CD4-positive, alpha-beta T cell treated with Interleukin-2 at 100 ng/mL for 4 hours (primary cell): ENCODE data around the gene ZSWIM1.
"Not testable (repeated sequence)": the region's sequence is repeated elsewhere in the genome, so short reads cannot be mapped to it uniquely, and the experiment has no call there.

Experiments
- DNase-seq: peaks from one replicate; pipeline ENCODE4 v3.0.0-alpha.2; 2020; ENCODE audit warnings: low spot score

Gene ZSWIM1

DNA sequence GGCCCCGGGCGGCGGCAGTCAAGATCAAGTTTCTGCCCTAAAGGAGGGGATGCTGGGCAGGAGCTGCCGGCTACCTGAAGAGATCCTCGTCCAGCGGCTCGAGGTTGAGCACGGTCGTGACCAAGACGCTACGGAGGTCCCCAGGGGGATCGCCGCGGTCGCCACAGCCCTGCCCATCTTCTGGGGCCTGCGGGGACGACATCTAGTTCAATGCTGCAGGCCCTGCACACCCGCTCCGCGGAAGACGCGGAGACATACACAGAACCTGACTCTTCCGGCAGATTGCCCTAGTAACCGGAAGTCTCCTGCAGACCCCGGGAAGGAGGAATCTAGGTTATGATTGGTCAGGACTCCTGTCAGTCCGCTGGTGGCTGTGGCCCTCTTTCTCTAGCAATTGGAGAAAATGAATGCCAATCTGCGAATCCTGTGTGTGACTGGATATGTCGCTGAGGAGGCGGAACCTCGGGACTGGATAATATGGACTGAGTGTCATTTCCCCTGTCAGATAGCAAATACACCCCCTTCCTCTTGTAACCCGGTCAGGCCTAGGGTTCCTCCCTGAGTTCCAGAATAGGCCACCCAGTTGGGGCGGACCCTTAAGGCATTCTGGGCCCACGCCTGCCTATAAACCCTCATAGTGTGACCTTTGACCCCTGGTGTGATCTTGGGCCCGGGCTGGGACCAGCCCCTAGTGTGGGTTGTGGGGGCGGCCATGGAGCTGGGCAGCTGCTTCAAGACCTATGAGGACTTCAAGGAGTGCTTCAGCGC, 23.7 kb upstream of the ZSWIM1 start, which contains the start of the genes ACOT8 and ZSWIM3:
Gene ACOT8 (minus strand): TSS at position 279 of the 768 bp plus-strand sequence. CDS start 77 bp downstream, at position 202.
Gene ZSWIM3 (plus strand): TSS at position 501 of the 768 bp plus-strand sequence. CDS start 212 bp downstream, at position 713.
- DNase-seq, result peak; percentile 100

DNA sequence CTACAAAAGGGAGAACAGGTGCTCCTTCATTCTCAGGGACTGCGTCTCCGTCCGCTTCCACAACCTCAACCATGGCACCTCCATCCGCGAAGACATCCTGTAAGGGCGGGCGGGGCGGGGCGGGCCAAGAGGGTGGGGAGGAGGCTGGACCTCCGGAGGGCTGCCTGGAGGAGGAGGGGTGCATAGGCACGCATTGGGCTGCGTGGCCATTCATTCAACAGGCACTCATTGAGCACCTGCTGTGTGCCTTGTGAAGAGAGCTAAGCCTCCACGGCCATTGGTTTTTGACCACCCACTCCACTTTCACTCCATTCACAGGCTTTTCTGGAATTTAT, 23.2 kb upstream of the ZSWIM1 start:
- DNase-seq, result no peak

DNA sequence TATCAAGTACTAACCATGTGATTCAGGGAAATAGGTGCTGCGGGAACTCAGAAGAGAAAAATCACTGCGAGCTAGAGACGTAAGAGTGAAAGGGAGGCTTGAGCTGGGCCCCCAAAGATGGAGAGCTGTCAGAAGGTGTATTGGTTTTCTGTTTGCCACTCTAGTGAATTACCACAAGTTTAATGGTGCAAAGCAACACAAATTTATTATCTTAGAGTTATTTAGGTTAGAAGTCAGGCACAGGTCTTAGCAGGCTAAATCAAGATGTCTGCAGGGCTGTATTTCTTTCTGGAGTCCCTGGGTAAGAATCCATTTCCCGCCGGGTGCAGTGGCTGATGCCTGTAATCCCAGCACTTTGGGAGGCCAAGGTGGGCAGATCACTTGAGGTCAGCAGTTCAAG, 21.1 kb upstream of the ZSWIM1 start:
- DNase-seq, result no peak

DNA sequence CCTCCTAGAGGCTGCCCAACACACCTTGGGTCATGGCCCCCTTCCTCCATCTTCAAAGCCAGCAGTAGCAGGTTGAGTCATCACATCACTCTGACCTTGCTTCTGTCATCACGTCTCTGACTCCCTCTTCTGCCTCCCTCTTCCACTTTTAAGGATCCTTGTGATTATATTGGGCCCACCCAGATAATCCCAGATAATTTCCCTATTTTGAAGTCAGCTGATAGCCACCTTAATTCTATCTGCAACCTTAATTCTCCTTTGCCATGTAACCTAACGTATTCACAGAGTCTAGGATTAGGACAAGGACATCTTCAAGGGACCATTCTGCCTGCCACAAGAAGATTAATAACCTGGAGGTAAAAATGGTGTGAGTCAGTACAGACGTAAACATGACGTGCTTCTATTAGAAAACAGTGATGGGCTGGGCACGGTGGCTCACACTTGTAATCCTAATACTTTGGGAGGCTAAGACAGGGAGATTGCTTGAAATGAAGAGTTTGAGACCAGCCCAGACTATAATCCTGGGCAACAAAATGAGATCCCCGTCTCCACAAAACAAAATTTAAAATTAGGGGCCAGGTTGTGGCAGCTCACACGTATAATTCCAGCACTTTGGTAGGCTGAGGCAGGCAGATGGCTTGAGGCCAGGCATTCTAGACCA, 20.3 kb upstream of the ZSWIM1 start:
- DNase-seq, result no peak

DNA sequence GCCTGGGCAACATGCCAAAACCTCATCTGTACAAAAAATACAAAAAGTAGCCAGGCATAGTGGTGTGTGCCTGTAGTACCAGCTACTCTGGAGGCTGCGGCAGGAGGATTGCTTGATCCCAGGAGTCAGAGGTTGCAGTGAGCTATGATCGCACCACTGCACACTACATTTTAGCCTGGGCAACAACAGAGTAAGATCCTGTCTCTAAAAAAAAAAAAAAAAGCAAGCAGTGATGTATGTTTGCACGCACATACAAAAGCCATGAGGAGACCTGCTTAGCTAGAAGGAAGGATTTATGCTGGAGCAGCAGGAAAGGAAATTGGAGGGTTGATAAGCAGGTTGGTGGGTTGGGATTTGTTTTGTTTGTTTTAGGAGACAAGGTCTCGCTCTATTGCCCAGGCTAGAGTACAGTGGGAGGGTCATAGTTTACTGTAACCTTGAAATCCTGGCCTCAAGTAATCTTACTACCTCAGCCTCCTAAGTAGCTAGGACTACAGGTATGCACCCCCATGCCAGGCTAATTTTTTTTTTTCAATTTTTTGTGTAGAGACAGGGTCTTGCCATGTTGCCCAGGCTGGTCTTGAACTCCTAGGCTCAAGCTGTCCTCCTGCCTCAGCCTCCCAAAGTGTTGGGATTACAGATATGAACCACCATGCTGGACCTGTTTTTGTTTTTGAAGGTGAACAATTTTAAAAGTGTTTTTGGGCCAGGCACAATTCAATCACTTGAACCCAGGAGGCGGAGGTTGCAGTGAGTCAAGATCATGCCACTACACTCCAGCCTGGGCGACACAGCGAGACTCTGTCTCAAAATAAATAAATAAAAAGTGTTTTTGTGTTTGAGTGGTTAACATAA, 19.6 kb upstream of the ZSWIM1 start:
- no peak for DNase-seq

DNA sequence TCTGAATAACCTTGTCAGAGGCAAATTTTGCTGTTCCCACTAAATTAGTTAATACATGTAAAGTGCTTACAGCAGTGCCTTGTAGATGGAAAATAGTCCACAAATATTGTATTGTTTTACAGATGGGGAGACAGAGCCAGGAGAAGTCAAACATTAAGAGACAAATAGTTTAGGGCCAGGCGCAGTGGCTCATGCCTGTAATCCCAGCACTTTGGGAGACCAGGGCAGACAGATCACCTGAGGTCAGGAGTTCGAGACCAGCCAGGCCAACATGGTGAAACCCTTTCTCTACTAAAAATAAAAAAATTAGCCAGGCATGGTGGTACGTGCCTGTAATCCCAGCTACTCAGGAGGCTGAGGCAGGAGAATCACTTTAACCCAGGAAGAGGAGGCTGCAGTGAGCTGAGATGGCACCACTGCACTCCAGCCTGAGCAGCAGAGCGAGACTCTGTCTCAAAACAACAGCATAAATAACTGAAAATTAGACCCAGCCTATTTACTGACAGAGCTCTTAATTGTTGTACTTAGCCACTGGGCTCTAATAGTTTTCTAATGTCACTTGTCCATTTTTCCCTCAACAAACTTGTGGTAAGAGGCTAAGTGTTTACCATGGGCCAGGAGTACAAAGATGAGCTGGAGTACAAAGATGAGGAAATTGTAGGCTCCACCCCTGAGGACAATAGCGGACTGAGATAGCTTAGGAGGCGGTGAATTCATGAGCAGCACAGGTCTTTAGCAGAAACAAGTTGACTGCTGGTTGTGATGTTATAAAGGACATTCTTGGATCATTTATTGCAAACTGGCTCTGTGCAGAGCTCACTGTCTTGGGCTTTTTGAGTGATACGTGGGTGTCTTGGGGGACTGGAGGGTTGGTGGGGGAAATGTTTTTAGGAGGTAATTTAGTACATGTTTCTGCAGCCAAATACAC, 17.2 kb upstream of the ZSWIM1 start:
- DNase-seq, result no peak

DNA sequence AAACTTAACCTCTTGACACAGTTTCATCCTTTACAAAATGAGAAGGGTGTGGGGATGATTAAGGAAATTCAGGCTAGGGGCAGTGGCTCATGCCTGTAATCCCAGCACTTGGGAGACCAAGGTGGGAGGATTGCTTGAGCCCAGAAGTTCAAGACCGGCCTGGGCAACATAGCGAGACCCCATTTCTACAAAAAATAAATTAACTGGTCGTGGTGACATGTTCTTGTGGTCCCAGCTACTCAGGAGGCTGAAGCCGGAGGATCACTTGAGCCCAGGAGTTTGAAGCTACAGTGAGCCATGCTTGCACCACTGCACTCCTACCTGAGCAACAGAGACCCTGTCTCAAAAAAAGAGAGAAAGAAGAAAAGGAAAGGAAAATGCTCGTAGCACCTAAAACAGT, 14.6 kb upstream of the ZSWIM1 start:
- no peak for DNase-seq

DNA sequence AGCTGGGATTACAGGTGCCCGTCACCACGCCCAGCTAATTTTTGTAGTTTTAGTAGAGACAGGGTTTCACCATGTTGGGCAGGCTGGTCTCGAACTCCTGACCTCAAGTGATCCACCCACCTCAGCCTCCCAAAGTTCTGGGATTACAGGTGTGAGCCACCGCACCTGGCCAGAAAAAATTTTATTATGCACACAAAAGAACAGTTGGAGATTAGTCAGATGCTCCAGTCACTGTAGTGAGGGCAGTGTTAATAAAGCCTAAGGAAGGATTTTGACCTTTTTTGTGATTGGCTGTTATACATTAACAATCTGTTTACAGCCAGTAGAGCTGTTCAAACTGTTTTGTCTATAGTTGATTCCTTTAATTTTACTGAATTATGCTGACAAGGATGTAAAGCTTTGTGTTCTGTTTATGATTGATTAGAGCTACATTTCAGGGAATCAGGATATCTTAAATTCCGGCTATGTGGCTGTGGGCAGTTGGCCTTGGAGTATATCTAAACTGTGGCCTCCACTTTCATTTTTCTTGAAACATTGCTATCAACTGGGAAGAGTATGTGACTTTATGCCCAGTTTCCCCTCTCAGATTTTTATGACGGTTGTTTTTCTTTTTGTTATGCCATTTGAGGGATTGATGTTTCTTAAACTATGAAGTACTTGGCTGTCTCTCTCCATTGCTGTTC, 13.8 kb upstream of the ZSWIM1 start:
- no peak for DNase-seq

DNA sequence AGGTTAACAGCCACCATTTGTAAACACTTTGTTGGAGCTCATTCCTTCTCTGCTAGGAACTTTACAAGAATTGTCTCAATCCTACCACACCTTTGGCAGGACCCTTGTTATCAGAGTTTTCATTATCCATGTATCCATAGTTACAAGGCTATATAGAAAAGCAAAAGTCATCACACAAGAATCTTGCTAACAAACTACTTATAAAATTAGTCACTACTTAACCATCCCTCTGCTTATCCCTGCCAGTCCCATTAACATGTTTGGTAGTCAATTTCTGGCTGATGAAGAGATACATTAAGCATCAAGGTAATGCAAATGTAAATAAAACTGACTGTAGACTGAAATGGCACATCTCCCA, 13.2 kb upstream of the ZSWIM1 start:
- DNase-seq, result no peak

DNA sequence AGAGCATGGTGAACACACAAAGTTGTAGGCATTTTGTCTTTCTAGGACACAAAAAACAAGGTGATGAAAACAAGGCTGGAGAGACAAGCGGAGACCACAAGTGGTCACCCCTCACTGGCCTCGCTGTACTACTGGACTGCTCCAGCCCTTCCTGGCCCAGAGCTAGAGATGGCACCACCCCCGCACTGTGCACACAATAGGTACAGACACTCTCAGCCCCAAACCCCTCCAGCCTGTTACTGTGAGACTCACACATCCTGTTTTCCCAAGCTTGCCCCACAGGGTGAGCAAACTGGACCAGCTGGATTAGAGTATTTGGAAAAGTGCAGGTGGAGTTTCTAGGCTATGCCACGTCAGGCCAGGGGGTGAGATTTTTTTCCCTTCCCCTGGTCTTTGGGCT, 8.4 kb upstream of the ZSWIM1 start:
- DNase-seq, result no peak

DNA sequence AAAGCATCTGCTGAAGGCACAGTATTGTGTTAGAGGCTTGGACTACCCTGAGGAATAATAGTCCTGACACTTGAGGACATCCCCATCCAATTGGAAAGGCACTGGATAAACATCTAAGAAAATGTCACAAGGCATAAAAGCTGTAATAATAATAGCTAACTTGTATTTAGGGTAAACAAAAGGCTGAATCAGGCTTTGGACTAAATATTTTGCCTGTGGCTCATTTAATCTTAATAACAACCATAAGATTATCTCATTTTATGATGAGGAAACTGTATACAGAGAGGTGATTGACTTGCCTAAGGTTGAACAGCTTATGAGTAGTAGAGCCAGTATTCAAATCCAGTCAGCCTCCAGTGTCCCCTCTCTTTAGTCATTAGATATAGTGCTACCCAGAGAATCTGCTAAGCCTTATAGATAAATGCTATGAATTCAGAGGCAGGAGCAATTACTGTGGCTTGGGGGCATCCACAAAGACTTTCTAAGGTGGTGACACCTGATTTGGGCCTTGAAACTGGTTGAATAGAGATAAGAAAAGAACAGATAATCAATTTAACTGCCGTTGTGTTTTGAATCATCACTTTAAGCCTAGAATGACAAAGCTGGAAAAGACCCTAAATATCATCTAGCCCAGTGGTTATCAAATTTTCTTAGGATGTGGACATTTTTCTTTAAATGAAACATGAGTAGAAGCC, 7.5 kb upstream of the ZSWIM1 start:
- no peak for DNase-seq

DNA sequence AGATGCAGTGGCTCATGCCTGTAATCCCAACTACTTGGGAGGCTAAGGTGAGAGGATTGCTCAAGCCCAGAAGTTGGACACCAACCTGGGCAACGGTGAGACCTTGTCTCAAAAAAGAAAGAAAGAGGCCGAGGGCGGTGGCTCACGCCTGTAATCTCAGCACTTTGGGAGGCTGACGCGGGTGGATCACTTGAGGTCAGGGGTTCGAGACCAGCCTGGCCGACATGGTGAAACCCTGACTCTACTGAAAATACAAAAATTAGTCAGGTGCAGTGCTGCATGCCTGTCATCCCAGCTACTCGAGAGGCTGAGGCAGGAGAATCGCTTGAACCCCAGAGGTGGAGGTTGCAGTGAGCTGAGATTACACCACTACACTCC, 6.9 kb upstream of the ZSWIM1 start:
- not testable (repeated sequence) for DNase-seq

DNA sequence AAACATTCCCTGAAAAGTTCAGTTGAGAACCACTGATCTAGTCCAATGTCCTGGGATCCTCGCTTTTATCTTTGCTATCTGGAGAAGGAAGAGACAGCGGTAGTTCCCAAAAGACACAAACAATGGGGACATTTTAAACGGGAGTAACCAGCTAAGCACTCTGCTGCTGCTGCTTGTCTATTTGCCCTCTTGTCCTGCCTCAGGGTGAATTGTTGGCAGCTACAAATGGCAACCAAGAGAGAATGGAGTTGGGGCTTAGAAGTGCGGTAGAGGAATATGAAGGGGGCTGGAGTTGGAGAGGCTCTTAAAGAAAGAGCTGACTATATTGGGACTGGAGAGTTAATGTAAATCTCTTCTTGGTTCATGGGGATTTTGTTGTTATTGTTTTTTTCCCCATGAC, 6.5 kb upstream of the ZSWIM1 start:
- no peak for DNase-seq

DNA sequence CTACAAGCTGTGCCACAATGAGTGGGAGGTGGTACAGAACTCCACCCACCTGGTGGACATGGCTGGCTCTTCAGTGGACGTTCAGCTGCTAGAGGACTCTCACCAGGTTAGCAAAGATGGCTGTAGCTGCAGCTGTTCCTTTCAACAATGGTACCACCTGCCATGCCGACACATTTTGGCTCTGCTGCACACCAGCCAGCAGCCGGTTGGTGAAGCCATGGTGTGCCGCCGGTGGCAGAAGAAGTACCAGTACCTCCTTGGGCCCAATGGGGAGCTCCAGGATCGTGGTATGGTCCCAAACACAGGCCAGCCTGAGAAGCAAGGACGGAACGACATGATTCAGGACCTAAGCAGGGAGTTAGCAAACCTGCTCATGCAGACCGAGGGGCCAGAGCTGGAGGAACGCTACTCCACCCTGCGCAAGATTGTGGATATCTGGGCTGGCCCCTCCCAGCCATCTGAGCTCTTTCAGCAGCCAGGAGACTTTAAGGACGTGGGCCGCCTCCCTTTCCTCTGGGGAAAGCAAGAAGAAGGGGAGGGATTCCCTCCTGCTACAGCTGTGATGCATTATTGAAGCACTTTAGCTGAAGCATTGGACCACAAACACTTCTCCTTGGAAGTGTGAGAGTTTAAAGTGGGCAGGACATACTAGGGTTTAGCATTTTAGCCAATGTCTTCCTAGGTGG, 2.8 kb upstream of the ZSWIM1 start:
- DNase-seq, result no peak

DNA sequence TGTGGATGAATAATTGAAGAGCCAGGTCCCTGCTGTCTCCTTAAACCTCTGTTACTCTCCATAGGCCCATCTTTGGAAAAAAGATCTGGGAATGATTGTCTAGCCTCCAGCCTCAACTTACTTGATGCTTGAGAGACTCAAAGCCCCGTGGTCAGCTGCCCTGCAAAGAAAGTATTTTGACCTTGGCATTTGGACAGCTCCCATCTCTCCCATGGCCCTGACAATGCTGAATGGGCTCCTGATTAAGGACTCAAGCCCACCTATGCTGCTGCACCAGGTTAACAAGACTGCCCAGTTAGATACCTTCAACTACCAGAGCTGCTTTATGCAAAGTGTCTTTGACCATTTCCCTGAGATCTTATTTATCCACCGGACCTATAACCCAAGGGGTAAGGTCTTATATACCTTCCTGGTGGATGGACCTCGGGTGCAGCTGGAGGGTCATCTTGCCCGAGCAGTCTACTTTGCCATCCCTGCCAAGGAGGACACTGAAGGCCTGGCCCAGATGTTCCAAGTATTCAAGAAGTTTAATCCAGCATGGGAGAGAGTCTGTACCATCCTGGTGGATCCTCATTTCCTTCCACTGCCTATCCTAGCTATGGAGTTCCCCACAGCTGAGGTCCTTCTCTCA, 1.6 kb downstream of the ZSWIM1 start:
- no peak for DNase-seq

DNA sequence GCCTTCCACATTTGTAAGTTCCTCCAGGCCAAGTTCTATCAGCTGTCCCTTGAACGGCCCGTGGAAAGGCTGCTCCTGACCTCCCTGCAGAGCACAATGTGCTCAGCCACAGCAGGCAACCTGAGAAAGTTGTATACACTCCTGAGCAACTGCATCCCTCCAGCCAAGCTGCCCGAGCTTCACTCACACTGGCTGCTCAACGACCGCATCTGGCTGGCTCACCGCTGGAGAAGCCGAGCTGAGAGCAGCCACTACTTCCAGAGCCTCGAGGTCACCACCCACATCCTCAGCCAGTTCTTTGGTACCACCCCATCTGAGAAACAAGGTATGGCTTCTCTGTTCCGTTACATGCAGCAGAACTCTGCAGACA, 2.1 kb downstream of the ZSWIM1 start:
- no peak for DNase-seq

DNA sequence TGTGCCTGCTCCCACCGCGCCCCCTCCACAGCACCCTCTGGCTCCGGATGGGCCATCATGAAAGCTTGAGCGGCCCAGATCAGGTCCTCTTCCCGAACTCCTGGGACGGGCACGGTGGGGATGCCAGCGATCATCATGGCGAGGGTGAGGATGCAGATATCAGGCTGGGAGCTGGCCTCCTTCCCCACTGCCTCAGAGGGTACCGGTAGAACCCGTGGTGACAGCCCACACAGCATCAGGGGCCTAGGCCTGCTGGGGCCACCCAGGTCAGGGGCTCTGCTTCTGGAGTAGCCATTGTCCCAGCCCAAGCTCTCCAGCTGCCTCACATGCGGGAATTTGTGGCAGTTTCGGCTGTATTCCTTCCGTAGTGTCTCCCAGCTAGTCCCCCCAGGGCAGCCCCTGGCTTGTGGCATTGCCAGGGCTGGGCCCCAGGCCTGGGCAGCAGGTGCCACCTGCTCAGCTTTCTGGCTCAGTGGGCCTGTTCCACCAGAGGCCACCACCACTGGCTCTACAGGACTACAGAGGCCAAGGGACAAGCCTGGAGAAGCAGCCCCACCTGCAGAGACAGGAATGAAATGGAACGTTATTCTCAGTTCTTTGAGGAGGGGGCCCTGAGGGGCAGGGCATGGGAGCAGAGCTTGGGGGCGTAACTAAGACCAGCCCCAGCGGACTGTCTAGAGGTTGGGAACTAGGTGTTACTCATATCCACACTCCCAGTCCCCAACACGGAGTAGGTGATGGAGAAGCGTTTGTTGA, 5.7 kb downstream of the ZSWIM1 start:
- DNase-seq, result no peak

DNA sequence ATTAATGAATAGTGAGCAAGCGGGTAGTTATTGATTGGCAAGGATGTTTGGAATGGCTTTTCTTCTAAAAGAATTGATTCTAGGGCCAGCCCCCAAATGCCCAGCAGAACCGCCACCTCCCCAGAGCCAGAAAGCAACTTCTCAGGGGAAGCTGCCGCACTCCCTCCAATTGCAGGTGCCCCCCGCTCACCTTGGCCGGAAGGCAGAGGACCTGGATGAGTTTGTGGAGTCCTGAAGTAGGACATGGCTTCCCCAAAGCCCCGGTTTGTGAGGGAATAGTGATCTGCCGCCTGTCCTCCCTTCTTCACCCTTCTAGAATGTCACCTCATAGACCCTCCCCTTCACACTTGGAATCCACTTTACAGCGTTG, 6.3 kb downstream of the ZSWIM1 start, which contains the start of gene SPATA25:
Gene SPATA25 (minus strand): TSS at position 277 of the 370 bp plus-strand sequence. CDS start 32 bp downstream, at position 245.
- no peak for DNase-seq

DNA sequence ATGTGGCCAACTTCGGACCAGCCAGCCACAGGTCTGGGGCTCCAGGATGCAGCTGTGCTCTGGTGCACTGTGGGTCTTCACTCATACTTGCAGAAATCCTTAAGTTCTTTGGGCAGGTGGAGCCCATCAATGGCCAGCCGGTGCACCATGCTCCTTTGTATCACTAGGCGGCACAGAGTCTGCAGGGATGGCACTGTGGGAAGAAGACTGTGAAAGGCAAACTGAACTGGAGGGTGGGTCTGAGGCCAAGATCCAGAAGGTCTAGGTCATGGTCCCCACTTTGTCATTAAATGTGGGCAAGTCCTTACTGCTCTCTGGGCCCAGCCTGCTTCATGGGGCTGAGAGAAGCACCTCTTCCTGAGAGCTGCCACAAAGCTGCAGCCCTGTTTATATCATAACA, 7.7 kb downstream of the ZSWIM1 start:
- no peak for DNase-seq
